ENCODE data around the gene THSD7A.
A peak's percentile ranks its signal among the peaks of the same experiment; 100 is the strongest.

Gene THSD7A

GRCh38 chr7:11831736-11832495 lies at the start of gene THSD7A:
Gene THSD7A (minus strand): TSS chr7:11832198. CDS start chr7:11831946, 252 bp downstream.
- DNase-seq (ENCODE audit: low read depth) = peak; percentile 5
- no peak for TF ChIP-seq CTCF (IDR thresholded peaks at IDR 0.05; ENCODE audit: insufficient read depth, low read depth, low read length, missing control alignments)
- H3K4me3 ChIP-seq (ENCODE audit: low read depth, low read length) = peak within 1 kb of the TSS; percentile 3; the same call in 1 of the 2 replicates

GRCh38 chr7:11881680-11882079 lies 49.7 kb upstream of the THSD7A start:
- H3K4me3 ChIP-seq (ENCODE audit: low read depth, low read length) = no peak overlapping the region
- DNase-seq (ENCODE audit: low read depth) = no peak
- TF ChIP-seq CTCF (IDR thresholded peaks at IDR 0.05; ENCODE audit: insufficient read depth, low read depth, low read length, missing control alignments) = no peak

GRCh38 chr7:11875635-11876034 lies 43.6 kb upstream of the THSD7A start:
- no peak for TF ChIP-seq CTCF (IDR thresholded peaks at IDR 0.05; ENCODE audit: insufficient read depth, low read depth, low read length, missing control alignments)
- no peak for DNase-seq (ENCODE audit: low read depth)

GRCh38 chr7:11865671-11866070 lies 33.7 kb upstream of the THSD7A start:
- no peak for DNase-seq (ENCODE audit: low read depth)
- no peak overlapping the region for H3K4me3 ChIP-seq (ENCODE audit: low read depth, low read length)
- TF ChIP-seq CTCF (IDR thresholded peaks at IDR 0.05; ENCODE audit: insufficient read depth, low read depth, low read length, missing control alignments) = no peak

More at GRCh38 chr7:11875635-11876034, 43.6 kb upstream of the THSD7A start:
- no peak overlapping the region for H3K4me3 ChIP-seq (ENCODE audit: low read depth, low read length)

GRCh38 chr7:11858622-11859302 lies 26.8 kb upstream of the THSD7A start:
- H3K4me3 ChIP-seq (ENCODE audit: low read depth, low read length) = no peak overlapping the region
- DNase-seq (ENCODE audit: low read depth) = no peak
- TF ChIP-seq CTCF (IDR thresholded peaks at IDR 0.05; ENCODE audit: insufficient read depth, low read depth, low read length, missing control alignments) = no peak

- DNase-seq (ENCODE audit: low read depth) = no peak
- no peak overlapping the region for H3K4me3 ChIP-seq (ENCODE audit: low read depth, low read length)
- no peak for TF ChIP-seq CTCF (IDR thresholded peaks at IDR 0.05; ENCODE audit: insufficient read depth, low read depth, low read length, missing control alignments)
Observed at GRCh38 chr7:11858026-11858425, 26.0 kb upstream of the THSD7A start.

Data from GM12865 (cell line).